SK-N-SH (cell line): Measurements from ENCODE around the gene SMIM36. TPM values are rescaled to one million over a fixed set of nuclear protein-coding genes. Genes with fewer than 3 reads are reported as not detected.

ENCODE experiments used
- CTCF ChIA-PET: fragments of 300-600, 350-600 bp; formaldehyde crosslinking; extraction: SDS; loops from one replicate; lab custom pipeline; 2021; lab: Yijun Ruan, JAX
- POLR2A ChIA-PET: fragments of 350-600 bp; sonication (Branson Sonifier 250); formaldehyde crosslinking; extraction: SDS; loops from one replicate; lab custom pipeline; 2020; ENCODE audit warnings: antibody characterized with exemption, inconsistent platforms; lab: Yijun Ruan, JAX
- DNase-seq: peaks from one replicate; pipeline ENCODE4 v3.0.0; 2012
- H2AFZ ChIP-seq: fragments of 200-600 bp; sonication (generic); 2 replicates; pipeline ENCODE4 v1.8.1; 2016; ENCODE audit warnings: antibody characterized with exemption, mild to moderate bottlenecking, low read depth
- H3F3A ChIP-seq: fragments of 200-600 bp; sonication (generic); replicated peaks from 2 replicates; pipeline ENCODE3; 2016; ENCODE audit warnings: antibody characterized with exemption, mild to moderate bottlenecking; ENCODE audit not compliant: insufficient read depth
- H3K27ac ChIP-seq, 2 experiments: fragments of 200-500 bp in 1 of 2; fragments of 200-600 bp in 1 of 2; sonication (Bioruptor generic) in 1 of 2; sonication (generic), shearing (Covaris generic) in 1 of 2; 2 replicates each; pipeline versions ENCODE4 v1.5.1 to v1.6.1; 2014 to 2016; ENCODE audit warnings: low read depth in 2 of 2, inconsistent platforms in 1 of 2, low read length in 1 of 2, mild to moderate bottlenecking in 1 of 2, mixed read lengths in 1 of 2
- H3K27me3 ChIP-seq: fragments of 200-600 bp; sonication (generic), shearing (Covaris generic); 2 replicates; pipeline ENCODE4 v1.6.1; 2016; ENCODE audit warnings: mixed run types; ENCODE audit not compliant: insufficient read depth
- H3K36me3 ChIP-seq, 2 experiments: fragments of 200-500 bp in 1 of 2; fragments of 200-600 bp in 1 of 2; sonication (Bioruptor generic) in 1 of 2; sonication (generic) in 1 of 2; replicated peaks in 1 of 2; 2 replicates each; pipeline versions ENCODE3 to v1.5.1; 2014 to 2016; ENCODE audit warnings: low read length in 1 of 2, mild to moderate bottlenecking in 1 of 2; ENCODE audit not compliant: insufficient read depth in 2 of 2, control insufficient read depth in 1 of 2
- H3K4me1 ChIP-seq, 2 experiments: fragments of 200-500 bp in 1 of 2; fragments of 200-600 bp in 1 of 2; sonication (Bioruptor generic) in 1 of 2; sonication (generic), shearing (Covaris generic) in 1 of 2; 2 replicates each; pipeline versions ENCODE4 v1.5.1 to v1.6.1; 2014 to 2016; ENCODE audit warnings: low read depth in 1 of 2, low read length in 1 of 2, mixed run types in 1 of 2; ENCODE audit not compliant: insufficient read depth in 2 of 2, control insufficient read depth in 1 of 2
- H3K4me2 ChIP-seq: fragments of 200-600 bp; sonication (generic), shearing (Covaris generic); 2 replicates; pipeline ENCODE4 v1.6.1; 2017; ENCODE audit warnings: mixed run types
- H3K4me3 ChIP-seq, 2 experiments: fragments of 200-500 bp in 1 of 2; fragments of 200-600 bp in 1 of 2; sonication (Bioruptor generic) in 1 of 2; sonication (generic), shearing (Covaris generic) in 1 of 2; 2 replicates each; pipeline versions ENCODE4 v1.5.1 to v1.8.1; 2014 to 2016; ENCODE audit warnings: low read depth in 2 of 2, inconsistent platforms in 1 of 2, low read length in 1 of 2, mild to moderate bottlenecking in 1 of 2, mixed read lengths in 1 of 2, moderate library complexity in 1 of 2
- H3K79me2 ChIP-seq: fragments of 200-600 bp; sonication (generic); 2 replicates; pipeline ENCODE4 v1.8.1; 2017; ENCODE audit warnings: mild to moderate bottlenecking; ENCODE audit not compliant: insufficient read depth
- H3K9ac ChIP-seq: fragments of 200-600 bp; sonication (generic); 2 replicates; pipeline ENCODE4 v1.6.1; 2017; ENCODE audit warnings: mixed run types
- H3K9me2 ChIP-seq: fragments of 200-600 bp; sonication (generic); 2 replicates; pipeline ENCODE4 v1.6.1; 2017; ENCODE audit warnings: mixed run types
- H3K9me3 ChIP-seq: fragments of 200-600 bp; sonication (generic); 2 replicates; pipeline ENCODE4 v1.6.1; 2017; ENCODE audit warnings: mixed run types, mild to moderate bottlenecking, moderate library complexity
- H4K20me1 ChIP-seq: fragments of 200-600 bp; sonication (generic); 2 replicates; pipeline ENCODE4 v1.6.1; 2017; ENCODE audit warnings: mild to moderate bottlenecking, mixed run types; ENCODE audit not compliant: insufficient read depth
- CHD2 ChIP-seq: fragments of 150-350 bp; IDR thresholded peaks from 2 replicates; pipeline ENCODE4 v1.6.1; 2018; ENCODE audit warnings: low read length; ENCODE audit not compliant: partially characterized antibody
- ELF1 ChIP-seq: IDR thresholded peaks from 2 replicates; pipeline ENCODE4 v1.4.0; 2012
- EZH2phosphoT487 ChIP-seq: fragments of 200-600 bp; sonication (generic); IDR thresholded peaks from 2 replicates; pipeline ENCODE4 v1.6.1; 2017; ENCODE audit warnings: low read depth, mixed run types, mild to moderate bottlenecking, antibody characterized with exemption, moderate library complexity, borderline replicate concordance
- FOXM1 ChIP-seq: IDR thresholded peaks from 2 replicates; pipeline ENCODE4 v1.4.0; 2012; ENCODE audit warnings: low read depth, mild to moderate bottlenecking
- GATA2 ChIP-seq: sonication (generic); formaldehyde crosslinking; IDR thresholded peaks from 2 replicates; pipeline ENCODE4 v1.5.0; 2020; ENCODE audit warnings: mild to moderate bottlenecking, missing genetic modification reagents
- MXI1 ChIP-seq: IDR thresholded peaks from 2 replicates; pipeline ENCODE4 v1.6.1; 2012; ENCODE audit warnings: mild to moderate bottlenecking, low read depth, low read length, improper control_type of control experiment
- NRF1 ChIP-seq: IDR thresholded peaks from 2 replicates; pipeline ENCODE4 v1.6.1; 2012; ENCODE audit warnings: low read depth, mild to moderate bottlenecking, low read length
- TCF12 ChIP-seq: IDR thresholded peaks from 2 replicates; pipeline ENCODE4 v1.4.0; 2012
- YY1 ChIP-seq: IDR thresholded peaks from 2 replicates; pipeline ENCODE4 v1.4.0; 2012; ENCODE audit warnings: low read depth, mild to moderate bottlenecking
- WGBS: methylation state at CpG from one replicate; pipeline ENCODE4 v1.1.6; 2017; ENCODE audit warnings: low lambda C conversion rate; 5-methylcytosine and 5-hydroxymethylcytosine counted together
- polyA plus RNA-seq, 3 experiments: library from polyadenylated mRNA; depleted of rRNA; stranded (reverse); fragments of >200 nt; gene quantifications; 2 replicates each; pipeline ENCODE4 v1.2.3, GENCODE V29; 2012
- TF ChIP-seq, protein P1 (sequence below): fragments of 200-600 bp; sonication (generic); IDR thresholded peaks from 2 replicates; pipeline ENCODE4 v1.6.1; 2017; ENCODE audit warnings: antibody characterized with exemption, mild to moderate bottlenecking, moderate library complexity
- TF ChIP-seq, protein P2 (sequence below): fragments of 150-350 bp; IDR thresholded peaks from 2 replicates; pipeline ENCODE4 v1.6.1; 2017; ENCODE audit warnings: antibody characterized with exemption, low read length, low read depth, borderline replicate concordance

SMIM36 gene
- polyA plus RNA-seq, 1 of the 3 experiments (the other 2 are of a cell fraction): not detected

DNA sequence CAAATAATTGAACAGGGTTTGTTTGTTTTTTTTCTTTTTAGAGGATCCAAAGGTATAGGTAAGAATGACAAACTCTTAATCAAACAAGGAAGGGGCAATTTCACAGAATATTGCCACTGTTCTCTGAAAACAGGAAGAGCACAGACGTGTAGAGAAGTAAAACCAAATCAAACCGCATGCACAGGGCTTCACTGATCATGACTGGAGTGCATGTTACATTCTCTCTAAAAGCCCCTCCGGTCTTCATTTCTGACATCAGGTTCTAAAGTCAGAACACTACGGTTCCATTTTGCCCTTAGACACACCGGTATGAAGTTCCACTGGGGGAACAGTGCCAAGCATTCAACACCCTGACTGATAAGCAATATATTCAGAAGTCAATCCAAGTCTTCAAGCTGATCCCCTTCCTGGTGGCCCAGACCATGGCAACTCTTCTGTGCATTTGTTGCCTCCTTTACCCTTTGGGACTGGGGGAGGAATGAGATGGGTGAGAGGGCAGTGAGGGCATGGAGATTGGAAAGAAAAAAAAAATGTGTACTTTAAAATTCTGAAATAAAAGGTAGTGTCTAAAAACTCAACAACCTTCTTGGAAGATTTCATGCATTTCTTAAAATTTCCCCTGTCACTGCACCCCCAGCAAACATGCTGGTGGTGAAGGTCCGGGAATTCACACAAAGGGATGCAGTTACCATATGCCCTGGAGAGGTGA, 91.0 kb downstream of the SMIM36 start:
- POLR2A ChIA-PET: interaction anchor here (0.6 to 1.5 kb wide), 4 partner anchors 9 to 94 kb away, joined by 3 to 8 read pairs (median 6); no protein-coding TSS in a partner anchor
- TF ChIP-seq, protein P1, sequence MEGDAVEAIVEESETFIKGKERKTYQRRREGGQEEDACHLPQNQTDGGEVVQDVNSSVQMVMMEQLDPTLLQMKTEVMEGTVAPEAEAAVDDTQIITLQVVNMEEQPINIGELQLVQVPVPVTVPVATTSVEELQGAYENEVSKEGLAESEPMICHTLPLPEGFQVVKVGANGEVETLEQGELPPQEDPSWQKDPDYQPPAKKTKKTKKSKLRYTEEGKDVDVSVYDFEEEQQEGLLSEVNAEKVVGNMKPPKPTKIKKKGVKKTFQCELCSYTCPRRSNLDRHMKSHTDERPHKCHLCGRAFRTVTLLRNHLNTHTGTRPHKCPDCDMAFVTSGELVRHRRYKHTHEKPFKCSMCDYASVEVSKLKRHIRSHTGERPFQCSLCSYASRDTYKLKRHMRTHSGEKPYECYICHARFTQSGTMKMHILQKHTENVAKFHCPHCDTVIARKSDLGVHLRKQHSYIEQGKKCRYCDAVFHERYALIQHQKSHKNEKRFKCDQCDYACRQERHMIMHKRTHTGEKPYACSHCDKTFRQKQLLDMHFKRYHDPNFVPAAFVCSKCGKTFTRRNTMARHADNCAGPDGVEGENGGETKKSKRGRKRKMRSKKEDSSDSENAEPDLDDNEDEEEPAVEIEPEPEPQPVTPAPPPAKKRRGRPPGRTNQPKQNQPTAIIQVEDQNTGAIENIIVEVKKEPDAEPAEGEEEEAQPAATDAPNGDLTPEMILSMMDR: no peak
- TF ChIP-seq EZH2phosphoT487 (no peak), MXI1 (0 out of 2 replicates have a peak, but pooled peaks have one; percentile 10), TCF12 (no peak)
- peak overlapping the region; percentile 83 for H3K9ac ChIP-seq

DNA sequence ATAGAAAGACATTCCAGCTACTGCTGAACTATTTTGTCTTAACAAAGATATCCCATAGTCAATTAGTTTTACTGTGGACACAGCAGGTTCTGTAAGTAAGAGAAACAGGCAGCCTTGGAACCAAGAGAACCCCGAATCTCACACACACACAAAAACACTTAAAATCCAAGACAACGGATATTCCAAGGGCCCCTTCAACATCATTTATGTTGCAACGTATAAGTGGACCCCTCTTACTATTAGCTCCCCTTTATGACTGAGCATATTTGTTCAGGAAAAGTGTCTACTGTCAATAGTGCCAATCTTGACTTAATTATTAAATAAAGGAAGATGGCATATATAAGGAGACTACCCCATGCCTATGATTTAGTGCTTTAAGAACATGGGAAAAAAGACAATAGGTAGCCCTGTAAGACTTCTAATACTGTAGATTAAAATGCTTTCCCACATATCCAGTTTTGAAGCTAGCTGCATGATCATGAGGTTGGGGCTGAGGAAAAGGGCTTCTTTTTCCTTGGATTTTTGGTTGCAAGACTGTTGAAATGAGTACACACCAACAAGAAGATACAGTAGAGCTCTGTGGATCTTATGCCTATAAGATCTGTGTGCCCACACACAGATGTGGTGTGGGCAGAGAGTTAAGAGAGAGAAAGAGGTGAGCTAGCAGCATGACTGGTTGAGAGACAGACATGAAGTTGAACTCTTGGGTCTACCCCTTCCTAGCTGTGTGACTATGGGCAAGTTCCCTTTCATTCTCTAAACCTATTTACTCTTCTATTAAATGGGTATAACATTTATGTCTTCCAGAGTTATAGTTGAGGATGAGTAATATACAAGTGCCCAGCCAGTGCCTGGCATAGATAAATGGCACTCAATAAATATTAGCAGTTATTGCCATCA, 92.6 kb downstream of the SMIM36 start:
- peaks cover 0 to 2% of the 10 kb centered on the region in 2 experiments for H3K36me3 ChIP-seq
- H3K9me3 ChIP-seq: no peaks in the 10 kb centered on the region
- H3K4me3 ChIP-seq: no peak overlapping the region
- H3K4me2 ChIP-seq: no peak overlapping the region
- H3K79me2 ChIP-seq: peaks cover 35% of the 10 kb centered on the region; the same call in 1 of the 2 replicates
- CTCF ChIA-PET: interaction anchor here (0.6 to 2.9 kb wide), 12 partner anchors 14 to 108 kb away, joined by 3 to 12 read pairs (median 4); no protein-coding TSS in a partner anchor
- H3F3A ChIP-seq: no peaks in the 10 kb centered on the region
- POLR2A ChIA-PET: no interaction called here
- TF ChIP-seq ELF1 (no peak), CHD2 (no peak), YY1 (no peak), FOXM1 (no peak), GATA2 (no peak), NRF1 (no peak)
- TF ChIP-seq, protein P2, sequence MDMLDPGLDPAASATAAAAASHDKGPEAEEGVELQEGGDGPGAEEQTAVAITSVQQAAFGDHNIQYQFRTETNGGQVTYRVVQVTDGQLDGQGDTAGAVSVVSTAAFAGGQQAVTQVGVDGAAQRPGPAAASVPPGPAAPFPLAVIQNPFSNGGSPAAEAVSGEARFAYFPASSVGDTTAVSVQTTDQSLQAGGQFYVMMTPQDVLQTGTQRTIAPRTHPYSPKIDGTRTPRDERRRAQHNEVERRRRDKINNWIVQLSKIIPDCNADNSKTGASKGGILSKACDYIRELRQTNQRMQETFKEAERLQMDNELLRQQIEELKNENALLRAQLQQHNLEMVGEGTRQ: no peak
- 93% methylated on average over 3 of the region's 3 CpGs for WGBS
- H3K9ac ChIP-seq: no peak overlapping the region
- DNase-seq: no peak
- no peaks in the 10 kb centered on the region for H3K9me2 ChIP-seq
- no peaks in the 10 kb centered on the region for H4K20me1 ChIP-seq
- peaks cover 2% of the 10 kb centered on the region; the same call in 1 of the 2 replicates for H3K27me3 ChIP-seq
- H3K27ac ChIP-seq: no peak overlapping the region
- H2AFZ ChIP-seq: no peak overlapping the region
- peaks cover 8 to 10% of the 10 kb centered on the region in 2 experiments; a peak in 3 of 4 replicates for H3K4me1 ChIP-seq

More for the DNA sequence above, 91.0 kb downstream of the SMIM36 start:
- peak overlapping the region in 1 of 2 experiments; percentile 90; a peak in 2 of 4 replicates for H3K27ac ChIP-seq
- H3K9me3 ChIP-seq: no peaks in the 10 kb centered on the region
- peak overlapping the region; percentile 97 for H2AFZ ChIP-seq
- H3K27me3 ChIP-seq: peaks cover 12% of the 10 kb centered on the region; the same call in 1 of the 2 replicates
- H3K4me1 ChIP-seq: peaks cover 6 to 8% of the 10 kb centered on the region in 2 experiments; a peak in 3 of 4 replicates
- no peaks in the 10 kb centered on the region for H3K36me3 ChIP-seq
- no peak for DNase-seq
- H3F3A ChIP-seq: no peaks in the 10 kb centered on the region
- no peaks in the 10 kb centered on the region for H3K9me2 ChIP-seq
- no peaks in the 10 kb centered on the region for H4K20me1 ChIP-seq
- H3K4me3 ChIP-seq: peak overlapping the region; percentile 90 to 96
- CTCF ChIA-PET: interaction anchor here (0.6 to 2.1 kb wide), 13 partner anchors 9 to 373 kb away, joined by 3 to 13 read pairs (median 3); partner anchors contain the start of gene SMIM36
- WGBS: 46% methylated on average over 6 of the region's 6 CpGs
- peaks cover 35% of the 10 kb centered on the region; the same call in 1 of the 2 replicates for H3K79me2 ChIP-seq
- peak overlapping the region; percentile 100 for H3K4me2 ChIP-seq
